A673 (cell line): ENCODE data around the gene STAP2. TPM values are rescaled to one million over a fixed set of nuclear protein-coding genes. Genes with fewer than 3 reads are reported as not detected.

Experiments used
- BruUV-seq: library from RNA; stranded (reverse); fragments of 400-500 nt; replicated peaks from 2 replicates; lab custom pipeline; 2021; lab: Mats Ljungman, UMichigan
- CTCF ChIA-PET: fragments of 300-600 bp; sonication (Branson Sonifier 250); formaldehyde crosslinking; loops from one replicate; lab custom pipeline; 2022; ENCODE audit warnings: antibody characterized with exemption; lab: Charles Lee
- POLR2A ChIA-PET: fragments of 300-600 bp; sonication (Branson Sonifier 250); formaldehyde crosslinking; loops from one replicate; lab custom pipeline; 2022; ENCODE audit warnings: antibody characterized with exemption; ENCODE audit not compliant: low non-redundant PET; lab: Charles Lee
- DNase-seq: peaks from one replicate; pipeline ENCODE4 v3.0.0-alpha.2; 2015; ENCODE audit warnings: low spot score
- H3K27ac ChIP-seq: fragments of 200-600 bp; sonication (generic); 2 replicates; pipeline ENCODE4 v1.5.1; 2016; ENCODE audit warnings: mixed run types, low read depth, mild to moderate bottlenecking, mixed read lengths, antibody characterized with exemption, low read length; ENCODE audit not compliant: poor library complexity, severe bottlenecking
- H3K27me3 ChIP-seq: fragments of 200-600 bp; sonication (generic); replicated peaks from 2 replicates; pipeline ENCODE4 v1.6.1; 2017; ENCODE audit warnings: mixed run types, low read depth, mild to moderate bottlenecking, mixed read lengths, antibody characterized with exemption, low read length; ENCODE audit not compliant: insufficient read depth, poor library complexity
- H3K36me3 ChIP-seq: fragments of 200-600 bp; sonication (generic); 2 replicates; pipeline ENCODE4 v1.6.1; 2016; ENCODE audit warnings: mixed run types, mild to moderate bottlenecking, mixed read lengths, antibody characterized with exemption, low read length; ENCODE audit not compliant: insufficient read depth, poor library complexity, severe bottlenecking
- H3K4me1 ChIP-seq: fragments of 200-600 bp; sonication (generic); 2 replicates; pipeline ENCODE4 v1.6.1; 2017; ENCODE audit warnings: mixed run types, mild to moderate bottlenecking, mixed read lengths, antibody characterized with exemption, low read length; ENCODE audit not compliant: insufficient read depth, poor library complexity, severe bottlenecking
- H3K4me3 ChIP-seq: fragments of 200-600 bp; sonication (generic); 2 replicates; pipeline ENCODE4 v1.5.1; 2016; ENCODE audit warnings: low read depth, mixed run types, mild to moderate bottlenecking, mixed read lengths, low read length; ENCODE audit not compliant: poor library complexity, severe bottlenecking
- H3K9me3 ChIP-seq: fragments of 200-600 bp; sonication (generic); 2 replicates; pipeline ENCODE4 v1.6.1; 2016; ENCODE audit warnings: mixed run types, low read depth, mild to moderate bottlenecking, mixed read lengths, antibody characterized with exemption, low read length; ENCODE audit not compliant: poor library complexity, severe bottlenecking
- CTCF ChIP-seq: fragments of 300-800, 200-600 bp; sonication (generic); conservative IDR thresholded peaks from 2 replicates; pipeline ENCODE4 v1.5.1; 2017; ENCODE audit warnings: low read depth, mild to moderate bottlenecking, antibody characterized with exemption, low read length, moderate library complexity, mixed read lengths
- EZH2 ChIP-seq: fragments of 200-600 bp; sonication (generic); IDR thresholded peaks from 2 replicates; pipeline ENCODE4 v1.6.1; 2017; ENCODE audit warnings: borderline replicate concordance, low read depth, mild to moderate bottlenecking, mixed read lengths, antibody characterized with exemption, low read length; ENCODE audit not compliant: poor library complexity, severe bottlenecking
- intact Hi-C: fragments of 100-400 bp; cut with micrococcal nuclease; formaldehyde crosslinking; loops from one replicate; pipeline ENCODE4 v1.10.0; 2022; ENCODE audit not compliant: unreplicated experiment
- total RNA-seq: library from RNA; stranded (reverse); gene quantifications from 2 replicates; pipeline ENCODE4 v1.2.3, GENCODE V29; 2021

Gene STAP2
- total RNA-seq, 1 experiment from 2014 or later = 2.0 TPM

GRCh38 chr19:4361152-4362046 is 22.8 kb upstream of the STAP2 start:
- Histone ChIP-seq H3K27me3 (no peaks in the 10 kb centered on the region), H3K36me3 (peaks cover 56% of the 10 kb centered on the region), H3K4me1 (no peaks in the 10 kb centered on the region), H3K9me3 (no peaks in the 10 kb centered on the region), H3K27ac (no peak overlapping the region), H3K4me3 (no peak overlapping the region)
- intact Hi-C loops = no loop called here
- no peak for DNase-seq
- POLR2A ChIA-PET = no interaction called here
- TF ChIP-seq CTCF = no peak
- no peak for TF ChIP-seq EZH2
- no TSS peak for BruUV-seq
- CTCF ChIA-PET = interaction anchor here (0.8 to 0.9 kb wide), 2 partner anchors 9 to 32 kb away, joined by 3 to 7 read pairs; no protein-coding TSS in a partner anchor

GRCh38 chr19:4360641-4361151 is 22.1 kb upstream of the STAP2 start:
- no peak overlapping the region for H3K4me3 ChIP-seq
- peak overlapping the region; percentile 5 for H3K27ac ChIP-seq
- no peaks in the 10 kb centered on the region for H3K4me1 ChIP-seq
- TSS peak; percentile 75 for BruUV-seq
- intact Hi-C loops = no loop called here
- CTCF ChIA-PET = no interaction called here
- no peaks in the 10 kb centered on the region for H3K9me3 ChIP-seq
- no peaks in the 10 kb centered on the region for H3K27me3 ChIP-seq
- DNase-seq = no peak
- TF ChIP-seq EZH2 = no peak
- no peak for TF ChIP-seq CTCF
- POLR2A ChIA-PET = no interaction called here
- peaks cover 49% of the 10 kb centered on the region for H3K36me3 ChIP-seq

- H3K4me1 ChIP-seq = no peaks in the 10 kb centered on the region
These were observed 21.5 kb upstream of the STAP2 start for GRCh38 chr19:4360081-4360569.

More at GRCh38 chr19:4360081-4360569, 21.5 kb upstream of the STAP2 start:
- intact Hi-C loops = no loop called here
- TF ChIP-seq EZH2 = no peak
- no peak for TF ChIP-seq CTCF
- ChIA-PET CTCF (no interaction called here), POLR2A (no interaction called here)
- no peak for DNase-seq
- no peaks in the 10 kb centered on the region for H3K27me3 ChIP-seq
- no peak overlapping the region for H3K27ac ChIP-seq
- H3K36me3 ChIP-seq = peaks cover 43% of the 10 kb centered on the region
- no peak overlapping the region for H3K4me3 ChIP-seq
- BruUV-seq = no TSS peak
- H3K9me3 ChIP-seq = no peaks in the 10 kb centered on the region
